BE2C (cell line): ENCODE results near the gene KLK3.

Source experiments
- DNase-seq: peaks from one replicate; pipeline ENCODE4 v3.0.0-alpha.2; 2020
- H3K27me3 ChIP-seq: fragments of 250-450 bp; sonication (Bioruptor Pico); 2 replicates; pipeline ENCODE4 v1.5.1; 2020; ENCODE audit warnings: mild to moderate bottlenecking
- H3K36me3 ChIP-seq: fragments of 250-450 bp; sonication (Bioruptor Pico); 2 replicates; pipeline ENCODE4 v1.5.1; 2020; ENCODE audit warnings: mild to moderate bottlenecking
- H3K4me1 ChIP-seq: fragments of 250-450 bp; sonication (Bioruptor Pico); 2 replicates; pipeline ENCODE4 v1.5.1; 2020
- H3K4me3 ChIP-seq: 2 replicates; pipeline ENCODE4 v1.5.1; 2011; ENCODE audit warnings: low read depth, low read length
- H3K9me3 ChIP-seq: fragments of 250-450 bp; sonication (Bioruptor Pico); 2 replicates; pipeline ENCODE4 v1.5.1; 2020
- TF ChIP-seq, protein P1 (sequence below): IDR thresholded peaks from 2 replicates; pipeline ENCODE4 v1.5.1; 2012; ENCODE audit warnings: mild to moderate bottlenecking, low read depth, low read length

Gene KLK3

DNA sequence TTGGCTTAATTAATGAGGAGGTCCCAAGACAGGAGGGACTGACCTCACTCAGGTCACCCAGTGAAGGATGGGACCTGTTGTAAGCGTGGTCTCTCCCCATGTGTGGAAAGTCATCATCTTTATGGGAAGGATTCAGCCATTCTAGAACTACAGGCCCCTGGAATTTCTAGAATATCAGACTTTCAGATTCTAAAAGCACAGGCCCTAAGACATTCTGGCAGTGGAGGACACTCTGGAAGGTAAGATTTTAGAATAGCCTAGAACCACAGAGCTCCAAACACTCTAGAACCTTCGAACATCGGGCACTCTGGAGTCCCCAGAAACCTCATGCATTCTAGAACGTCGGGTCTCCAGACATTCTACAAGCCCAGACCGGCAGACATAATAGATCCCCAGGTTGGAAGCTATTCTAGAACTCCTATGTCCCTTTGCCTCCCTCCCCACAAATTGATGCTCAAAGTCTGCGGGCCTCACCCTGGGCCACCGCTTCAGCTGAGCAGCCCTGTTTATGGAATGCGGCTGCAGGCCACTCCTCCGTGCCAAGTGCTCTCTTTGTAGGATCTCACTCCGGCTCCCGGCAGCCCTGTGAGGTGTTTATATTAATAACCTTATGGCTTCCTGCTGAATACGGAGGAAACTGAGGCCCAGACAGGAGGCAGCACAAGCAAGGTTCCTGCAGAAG, 19.5 kb upstream of the KLK3 start:
- H3K9me3 ChIP-seq = no peaks in the 10 kb centered on the region
- H3K36me3 ChIP-seq = no peaks in the 10 kb centered on the region
- TF ChIP-seq, protein P1, sequence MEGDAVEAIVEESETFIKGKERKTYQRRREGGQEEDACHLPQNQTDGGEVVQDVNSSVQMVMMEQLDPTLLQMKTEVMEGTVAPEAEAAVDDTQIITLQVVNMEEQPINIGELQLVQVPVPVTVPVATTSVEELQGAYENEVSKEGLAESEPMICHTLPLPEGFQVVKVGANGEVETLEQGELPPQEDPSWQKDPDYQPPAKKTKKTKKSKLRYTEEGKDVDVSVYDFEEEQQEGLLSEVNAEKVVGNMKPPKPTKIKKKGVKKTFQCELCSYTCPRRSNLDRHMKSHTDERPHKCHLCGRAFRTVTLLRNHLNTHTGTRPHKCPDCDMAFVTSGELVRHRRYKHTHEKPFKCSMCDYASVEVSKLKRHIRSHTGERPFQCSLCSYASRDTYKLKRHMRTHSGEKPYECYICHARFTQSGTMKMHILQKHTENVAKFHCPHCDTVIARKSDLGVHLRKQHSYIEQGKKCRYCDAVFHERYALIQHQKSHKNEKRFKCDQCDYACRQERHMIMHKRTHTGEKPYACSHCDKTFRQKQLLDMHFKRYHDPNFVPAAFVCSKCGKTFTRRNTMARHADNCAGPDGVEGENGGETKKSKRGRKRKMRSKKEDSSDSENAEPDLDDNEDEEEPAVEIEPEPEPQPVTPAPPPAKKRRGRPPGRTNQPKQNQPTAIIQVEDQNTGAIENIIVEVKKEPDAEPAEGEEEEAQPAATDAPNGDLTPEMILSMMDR = no peak
- H3K27me3 ChIP-seq = no peaks in the 10 kb centered on the region
- H3K4me1 ChIP-seq = peaks cover 4% of the 10 kb centered on the region
- peak overlapping the region; percentile 74 for H3K4me3 ChIP-seq
- no peak for DNase-seq

DNA sequence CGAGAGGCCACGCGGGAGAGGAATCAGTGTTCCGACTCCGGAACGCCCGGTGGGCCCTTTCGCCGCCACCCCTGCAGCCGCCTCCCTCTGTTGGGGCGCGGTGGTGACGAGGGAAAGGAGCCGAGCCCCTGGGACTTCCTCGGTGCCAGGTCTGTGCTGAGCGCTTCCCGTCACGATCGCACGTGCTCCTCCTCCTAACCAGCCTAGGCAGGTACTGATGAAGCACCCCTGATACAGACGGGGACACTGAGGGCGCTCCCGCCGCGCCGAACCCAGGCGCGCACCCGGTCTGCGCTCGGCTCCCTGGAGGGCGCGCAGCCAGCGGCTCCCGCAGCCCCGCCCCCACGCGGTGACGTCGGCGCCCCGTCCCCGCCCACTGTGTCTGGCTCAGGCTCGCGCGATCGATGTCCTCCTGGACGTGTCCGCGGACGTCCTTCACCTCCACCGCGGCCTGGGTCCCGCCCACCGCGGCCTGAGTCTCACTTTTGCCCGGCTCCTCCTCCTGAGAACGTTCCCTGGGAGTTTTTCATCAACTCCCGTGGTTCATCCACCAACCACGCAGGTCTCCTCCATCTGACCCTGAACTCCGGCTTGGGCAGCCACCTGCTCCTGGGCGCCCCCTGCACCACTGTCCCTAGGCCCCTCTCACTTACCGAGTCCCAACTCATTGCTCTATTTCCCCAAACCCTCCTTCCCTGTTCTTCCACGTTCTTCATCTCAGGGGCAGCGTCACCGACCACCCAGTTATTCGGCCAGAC, 18.8 kb upstream of the KLK3 start:
- H3K9me3 ChIP-seq = no peaks in the 10 kb centered on the region
- no peaks in the 10 kb centered on the region for H3K36me3 ChIP-seq
- DNase-seq = peak; percentile 88
- peak overlapping the region; percentile 74 for H3K4me3 ChIP-seq
- no peaks in the 10 kb centered on the region for H3K27me3 ChIP-seq
- no peaks in the 10 kb centered on the region for H3K4me1 ChIP-seq
- TF ChIP-seq, protein P1 = no peak

DNA sequence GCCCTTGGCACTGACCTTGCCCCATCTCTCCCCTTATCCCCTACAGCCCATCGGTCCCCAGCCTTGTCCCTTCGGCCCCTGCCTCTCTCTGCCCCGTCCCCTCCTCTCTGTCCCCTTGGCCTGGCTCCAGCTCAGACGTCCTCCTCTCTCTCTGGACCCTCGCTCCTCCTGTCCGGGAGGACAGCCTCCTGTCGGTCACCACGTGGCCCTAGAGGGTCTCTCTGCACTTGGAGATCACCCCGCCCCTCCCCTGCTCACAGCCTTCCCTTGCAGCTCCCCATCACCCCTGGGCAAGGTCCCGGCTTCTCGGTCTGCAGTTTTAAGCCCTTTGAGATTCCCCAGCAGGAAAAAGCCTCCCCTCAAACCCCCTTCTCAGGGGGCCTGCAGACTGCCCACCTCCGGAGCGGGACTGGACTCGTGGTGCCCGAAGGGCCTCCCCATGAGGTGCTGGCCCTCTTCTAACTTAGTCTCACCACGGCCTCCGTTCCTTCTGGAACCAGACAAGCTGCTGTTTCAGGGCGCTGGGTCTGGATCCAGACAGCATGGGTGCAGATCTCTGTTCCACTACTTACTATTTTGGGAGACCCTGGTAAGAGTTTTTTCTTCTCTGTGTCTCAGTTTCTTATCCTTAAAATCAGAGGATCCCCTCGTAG, 18.0 kb upstream of the KLK3 start:
- H3K9me3 ChIP-seq = no peaks in the 10 kb centered on the region
- TF ChIP-seq, protein P1 = no peak
- no peaks in the 10 kb centered on the region for H3K27me3 ChIP-seq
- H3K4me1 ChIP-seq = no peaks in the 10 kb centered on the region
- H3K36me3 ChIP-seq = no peaks in the 10 kb centered on the region
- no peak for DNase-seq
- no peak overlapping the region for H3K4me3 ChIP-seq

DNA sequence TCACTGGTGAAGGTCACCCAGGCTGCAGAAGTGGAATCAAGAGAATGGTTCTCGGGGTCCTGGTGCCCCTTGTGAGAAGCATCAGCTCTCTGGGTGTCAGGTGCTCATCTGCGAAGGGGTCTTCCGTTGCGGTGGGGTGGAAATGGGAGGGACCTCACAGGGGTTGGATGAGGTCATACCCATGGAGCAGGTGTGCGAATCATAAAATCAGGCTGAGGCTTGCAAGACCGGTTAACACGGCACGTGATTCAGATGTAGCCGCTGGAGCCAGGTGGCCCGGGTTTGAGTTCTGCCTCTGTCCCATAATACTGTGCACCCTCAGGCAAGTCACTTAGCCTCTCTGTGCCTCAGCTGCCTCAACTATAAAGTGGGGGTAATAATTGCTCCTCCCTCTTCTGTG, 17.4 kb upstream of the KLK3 start:
- no peak for DNase-seq
- H3K27me3 ChIP-seq = no peaks in the 10 kb centered on the region

GRCh38 chr19:50838239-50838638, 16.5 kb upstream of the KLK3 start:
- H3K4me1 ChIP-seq = no peaks in the 10 kb centered on the region
- no peak for DNase-seq
- H3K27me3 ChIP-seq = no peaks in the 10 kb centered on the region
- TF ChIP-seq, protein P1 = peak; percentile 54
- H3K9me3 ChIP-seq = no peaks in the 10 kb centered on the region
- no peaks in the 10 kb centered on the region for H3K36me3 ChIP-seq
- H3K4me3 ChIP-seq = no peak overlapping the region

More for the DNA sequence above, 17.4 kb upstream of the KLK3 start:
- TF ChIP-seq, protein P1 = no peak
- H3K9me3 ChIP-seq = no peaks in the 10 kb centered on the region
- no peaks in the 10 kb centered on the region for H3K36me3 ChIP-seq
- H3K4me3 ChIP-seq = no peak overlapping the region
- H3K4me1 ChIP-seq = no peaks in the 10 kb centered on the region
